IMR-90 (cell line): ENCODE data around the gene ALK. TPM values are rescaled to one million over a fixed set of nuclear protein-coding genes. Genes with fewer than 3 reads are reported as not detected.

Source experiments
- ATAC-seq: fragments of 200-7000 bp; cut with Tn5 transposase; 2 replicates; pipeline ENCODE4 v1.9.1; 2020; ENCODE audit warnings: low read depth, mild to moderate bottlenecking, moderate library complexity
- BruUV-seq: library from RNA; stranded (reverse); fragments of 400-500 nt; replicated peaks from 2 replicates; lab custom pipeline; 2021; lab: Mats Ljungman, UMichigan
- CTCF ChIA-PET: fragments of 300-600 bp; formaldehyde crosslinking; extraction: SDS; loops from one replicate; lab custom pipeline; 2021; ENCODE audit warnings: antibody characterized with exemption; lab: Yijun Ruan, JAX
- POLR2A ChIA-PET: fragments of 300-600 bp; sonication (Branson Sonifier 250); formaldehyde crosslinking; loops from one replicate; lab custom pipeline; 2022; ENCODE audit warnings: antibody characterized with exemption; ENCODE audit not compliant: unreplicated experiment; lab: Charles Lee
- DNase-seq: peaks from one replicate; pipeline ENCODE4 v3.0.0; 2013
- H2AFZ ChIP-seq: replicated peaks from 2 replicates; pipeline ENCODE3; 2013; ENCODE audit warnings: low read length, mild to moderate bottlenecking; ENCODE audit not compliant: poor library complexity
- H2AK5ac ChIP-seq: 2 replicates; pipeline ENCODE4 v1.6.1; 2013; ENCODE audit warnings: low read depth, low read length, inconsistent platforms
- H2AK9ac ChIP-seq: replicated peaks from 2 replicates; pipeline ENCODE3; 2013; ENCODE audit warnings: mild to moderate bottlenecking, low read depth, low read length, moderate library complexity; ENCODE audit not compliant: poor library complexity
- H2BK120ac ChIP-seq: 2 replicates; pipeline ENCODE4 v1.6.1; 2013; ENCODE audit warnings: low read depth, low read length, inconsistent platforms
- H2BK15ac ChIP-seq: 3 replicates; pipeline ENCODE4 v1.6.1; 2013; ENCODE audit warnings: low read depth, low read length, inconsistent platforms
- H2BK20ac ChIP-seq: 2 replicates; pipeline ENCODE4 v1.6.1; 2013; ENCODE audit warnings: low read depth, mild to moderate bottlenecking, inconsistent platforms, low read length, moderate library complexity
- H2BK5ac ChIP-seq: 2 replicates; pipeline ENCODE4 v1.6.1; 2013; ENCODE audit warnings: mild to moderate bottlenecking, low read depth, low read length, inconsistent platforms; ENCODE audit not compliant: poor library complexity, severe bottlenecking
- H3K14ac ChIP-seq: replicated peaks from 2 replicates; pipeline ENCODE4 v1.6.1; 2013; ENCODE audit warnings: low read depth, low read length, inconsistent platforms
- H3K18ac ChIP-seq: 2 replicates; pipeline ENCODE4 v1.6.1; 2013; ENCODE audit warnings: low read depth, low read length, control low read depth
- H3K23ac ChIP-seq: 2 replicates; pipeline ENCODE4 v1.6.1; 2013; ENCODE audit warnings: low read depth, low read length, inconsistent platforms
- H3K27ac ChIP-seq: 2 replicates; pipeline ENCODE4 v1.5.1; 2013; ENCODE audit warnings: mild to moderate bottlenecking, control low read depth, low read length; ENCODE audit not compliant: insufficient read depth
- H3K27me3 ChIP-seq: 2 replicates; pipeline ENCODE4 v1.6.1; 2013; ENCODE audit warnings: low read length; ENCODE audit not compliant: control insufficient read depth, insufficient read depth
- H3K36me3 ChIP-seq: 2 replicates; pipeline ENCODE4 v1.6.1; 2013; ENCODE audit warnings: low read length, mixed read lengths; ENCODE audit not compliant: control insufficient read depth, insufficient read depth
- H3K4ac ChIP-seq: 2 replicates; pipeline ENCODE4 v1.6.1; 2013; ENCODE audit warnings: low read depth, low read length, inconsistent platforms
- H3K4me1 ChIP-seq: 2 replicates; pipeline ENCODE4 v1.6.1; 2013; ENCODE audit warnings: low read length, mixed read lengths; ENCODE audit not compliant: control insufficient read depth, insufficient read depth
- H3K4me2 ChIP-seq: 2 replicates; pipeline ENCODE4 v1.6.1; 2013; ENCODE audit warnings: low read depth, mild to moderate bottlenecking, control low read depth, low read length, moderate library complexity
- H3K4me3 ChIP-seq: 2 replicates; pipeline ENCODE4 v1.5.1; 2013; ENCODE audit warnings: low read depth, mild to moderate bottlenecking, control low read depth, low read length, moderate library complexity; ENCODE audit not compliant: insufficient read depth
- H3K56ac ChIP-seq: 2 replicates; pipeline ENCODE4 v1.6.1; 2013; ENCODE audit warnings: low read length, inconsistent platforms; ENCODE audit not compliant: insufficient read depth; ENCODE audit errors: extremely low read depth
- H3K79me1 ChIP-seq, 2 experiments: 2 replicates each; pipeline ENCODE4 v1.6.1; 2013; ENCODE audit warnings: low read length in 2 of 2, inconsistent platforms in 1 of 2, low read depth in 1 of 2
- H3K9ac ChIP-seq: 2 replicates; pipeline ENCODE4 v1.6.1; 2013; ENCODE audit warnings: low read depth, low read length, control low read depth
- H3K9me1 ChIP-seq: 2 replicates; pipeline ENCODE4 v1.6.1; 2013; ENCODE audit warnings: low read length, inconsistent platforms; ENCODE audit not compliant: insufficient read depth
- H3K9me3 ChIP-seq: 2 replicates; pipeline ENCODE4 v1.6.1; 2013; ENCODE audit warnings: low read length; ENCODE audit not compliant: control insufficient read depth, insufficient read depth
- H4K20me1 ChIP-seq: 2 replicates; pipeline ENCODE4 v1.6.1; 2013; ENCODE audit warnings: low read length, inconsistent platforms; ENCODE audit not compliant: insufficient read depth
- H4K5ac ChIP-seq: 2 replicates; pipeline ENCODE4 v1.6.1; 2013; ENCODE audit warnings: mild to moderate bottlenecking, low read depth, low read length, control low read depth
- H4K8ac ChIP-seq, 2 experiments: 2 replicates each; pipeline ENCODE4 v1.6.1; 2013; ENCODE audit warnings: low read depth in 2 of 2, low read length in 2 of 2, control low read depth in 1 of 2, inconsistent platforms in 1 of 2
- H4K91ac ChIP-seq: 2 replicates; pipeline ENCODE4 v1.6.1; 2013; ENCODE audit warnings: low read depth, low read length, inconsistent platforms; ENCODE audit not compliant: insufficient read depth
- BHLHE40 ChIP-seq: fragments of 150-350 bp; IDR thresholded peaks from 2 replicates; pipeline ENCODE4 v1.6.1; 2016; ENCODE audit warnings: mild to moderate bottlenecking, low read depth, low read length
- CEBPB ChIP-seq: IDR thresholded peaks from 2 replicates; pipeline ENCODE4 v1.6.1; 2012; ENCODE audit warnings: low read depth, low read length, improper control_type of control experiment
- CHD1 ChIP-seq: IDR thresholded peaks from 2 replicates; pipeline ENCODE4 v1.6.1; 2012; ENCODE audit warnings: low read depth, low read length, improper control_type of control experiment
- ELK1 ChIP-seq: fragments of 150-350 bp; IDR thresholded peaks from 2 replicates; pipeline ENCODE4 v1.6.1; 2016; ENCODE audit warnings: low read depth, mild to moderate bottlenecking, low read length, moderate library complexity, borderline replicate concordance
- FOS ChIP-seq: fragments of 150-350 bp; IDR thresholded peaks from 2 replicates; pipeline ENCODE4 v1.6.1; 2016; ENCODE audit warnings: low read depth, low read length
- MAFK ChIP-seq: IDR thresholded peaks from 2 replicates; pipeline ENCODE4 v1.6.1; 2012; ENCODE audit warnings: low read depth, low read length, improper control_type of control experiment
- MAZ ChIP-seq: IDR thresholded peaks from 2 replicates; pipeline ENCODE4 v1.6.1; 2012; ENCODE audit warnings: low read depth, mild to moderate bottlenecking, low read length, improper control_type of control experiment, moderate library complexity, borderline replicate concordance
- POLR2A ChIP-seq: IDR thresholded peaks from 2 replicates; pipeline ENCODE4 v1.6.1; 2012; ENCODE audit warnings: mild to moderate bottlenecking, low read depth, low read length
- RAD21 ChIP-seq: IDR thresholded peaks from 2 replicates; pipeline ENCODE4 v1.6.1; 2012; ENCODE audit warnings: low read length, improper control_type of control experiment
- RCOR1 ChIP-seq: IDR thresholded peaks from 2 replicates; pipeline ENCODE4 v1.6.1; 2012; ENCODE audit warnings: mild to moderate bottlenecking, low read length, improper control_type of control experiment; ENCODE audit not compliant: insufficient replicate concordance
- RFX5 ChIP-seq: IDR thresholded peaks from 2 replicates; pipeline ENCODE4 v1.8.0; 2012; ENCODE audit warnings: low read depth, mild to moderate bottlenecking, low read length, moderate library complexity
- USF2 ChIP-seq: fragments of 150-350 bp; IDR thresholded peaks from 2 replicates; pipeline ENCODE4 v1.6.1; 2017; ENCODE audit warnings: mild to moderate bottlenecking, antibody characterized with exemption, low read length, low read depth
- WGBS, 2 experiments: methylation state at CpG; one replicate each; pipeline versions ENCODE4 v1.1.5 to v1.1.7; 2013; ENCODE audit warnings: missing lambda C conversion rate in 2 of 2; ENCODE audit not compliant: insufficient read length in 1 of 2; ENCODE audit errors: extremely low coverage in 2 of 2; 5-methylcytosine and 5-hydroxymethylcytosine counted together
- dilution Hi-C: fragments of 300-500 bp; cut with HindIII; formaldehyde crosslinking; loops from one replicate; pipeline ENCODE4 v1.14.3; 2018; ENCODE audit warnings: low sequenced_read_pairs; ENCODE audit not compliant: unreplicated experiment
- in situ Hi-C: fragments of 300-500 bp; cut with MboI; formaldehyde crosslinking; loops from 3 replicates; pipeline ENCODE4 v1.14.3; 2019; ENCODE audit warnings: low sequenced_read_pairs, inconsistent platforms, mixed read lengths
- intact Hi-C: fragments of 100-400 bp; cut with micrococcal nuclease; formaldehyde crosslinking; loops from 2 replicates; pipeline ENCODE4 v1.10.0; 2022
- polyA plus RNA-seq, 3 experiments: library from polyadenylated mRNA; depleted of rRNA; stranded (reverse); fragments of >200 nt; gene quantifications; 2 replicates each; pipeline ENCODE4 v1.2.3, GENCODE V29; 2012; ENCODE audit warnings: low replicate concordance in 1 of 3
- total RNA-seq: library from RNA; depleted of rRNA; stranded (reverse); fragments of >200 nt; gene quantifications from 2 replicates; pipeline ENCODE4 v1.2.3, GENCODE V29; 2012
- TF ChIP-seq, protein P1 (sequence below): conservative IDR thresholded peaks from 2 replicates; pipeline ENCODE4 v1.5.1; 2012; ENCODE audit warnings: mild to moderate bottlenecking, low read depth, low read length, improper control_type of control experiment

ALK gene
- total and polyA plus RNA-seq, 2 of the 4 experiments (the other 2 are of a cell fraction), result not detected

DNA sequence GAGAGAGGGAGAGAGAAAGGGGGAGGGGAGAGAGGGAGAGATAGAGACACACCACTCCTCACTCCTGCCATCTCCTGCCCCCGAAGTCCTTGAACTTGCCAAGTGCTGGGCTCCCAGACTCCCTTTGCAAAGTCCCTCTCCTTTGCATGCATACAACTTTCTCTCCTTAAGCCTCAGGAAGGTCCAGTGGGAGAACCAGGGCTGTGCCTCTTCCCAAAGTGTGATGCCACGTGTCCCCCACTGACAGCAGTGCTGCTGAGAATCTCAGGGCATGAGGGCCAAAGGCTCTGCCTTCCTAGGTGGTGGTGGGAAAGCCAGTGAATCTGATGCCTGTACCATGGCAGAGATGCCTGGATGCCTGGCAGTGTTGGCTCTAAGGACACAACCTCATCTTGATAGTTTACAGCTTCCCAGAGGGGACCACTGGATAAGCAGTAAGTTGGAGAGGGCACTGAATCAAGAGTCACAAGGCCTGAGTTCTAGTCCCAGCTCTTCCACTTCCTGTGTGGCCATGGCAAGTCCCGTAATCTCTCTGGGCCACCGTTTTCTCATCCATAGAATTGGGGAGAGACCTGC is 702.7 kb downstream of the ALK start:
- no peaks in the 10 kb centered on the region for H3K36me3 ChIP-seq
- no peak overlapping the region for H3K4me2 ChIP-seq
- ATAC-seq (no peak), DNase-seq (no peak)
- H3K4me3 ChIP-seq, result no peak overlapping the region
- no peak overlapping the region for H3K27ac ChIP-seq
- no peak overlapping the region for H4K5ac ChIP-seq
- no peak overlapping the region for H3K9ac ChIP-seq
- no peaks in the 10 kb centered on the region for H3K79me1 ChIP-seq
- TF ChIP-seq, protein P1, sequence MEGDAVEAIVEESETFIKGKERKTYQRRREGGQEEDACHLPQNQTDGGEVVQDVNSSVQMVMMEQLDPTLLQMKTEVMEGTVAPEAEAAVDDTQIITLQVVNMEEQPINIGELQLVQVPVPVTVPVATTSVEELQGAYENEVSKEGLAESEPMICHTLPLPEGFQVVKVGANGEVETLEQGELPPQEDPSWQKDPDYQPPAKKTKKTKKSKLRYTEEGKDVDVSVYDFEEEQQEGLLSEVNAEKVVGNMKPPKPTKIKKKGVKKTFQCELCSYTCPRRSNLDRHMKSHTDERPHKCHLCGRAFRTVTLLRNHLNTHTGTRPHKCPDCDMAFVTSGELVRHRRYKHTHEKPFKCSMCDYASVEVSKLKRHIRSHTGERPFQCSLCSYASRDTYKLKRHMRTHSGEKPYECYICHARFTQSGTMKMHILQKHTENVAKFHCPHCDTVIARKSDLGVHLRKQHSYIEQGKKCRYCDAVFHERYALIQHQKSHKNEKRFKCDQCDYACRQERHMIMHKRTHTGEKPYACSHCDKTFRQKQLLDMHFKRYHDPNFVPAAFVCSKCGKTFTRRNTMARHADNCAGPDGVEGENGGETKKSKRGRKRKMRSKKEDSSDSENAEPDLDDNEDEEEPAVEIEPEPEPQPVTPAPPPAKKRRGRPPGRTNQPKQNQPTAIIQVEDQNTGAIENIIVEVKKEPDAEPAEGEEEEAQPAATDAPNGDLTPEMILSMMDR, result no peak
- no peak for TF ChIP-seq RAD21
- TF ChIP-seq MAFK, result no peak
- TF ChIP-seq BHLHE40, result no peak
- no peak for TF ChIP-seq MAZ
- no peak for TF ChIP-seq FOS
- TF ChIP-seq CEBPB, result no peak
- no peak for TF ChIP-seq RFX5
- TF ChIP-seq USF2, result no peak
- TF ChIP-seq ELK1, result no peak
- no peak for TF ChIP-seq RCOR1
- TF ChIP-seq CHD1, result no peak
- no peak for TF ChIP-seq POLR2A
- BruUV-seq, result no TSS peak
- H2BK5ac ChIP-seq, result no peak overlapping the region
- H2AFZ ChIP-seq, result no peak overlapping the region
- intact Hi-C loops, result no loop called here
- no peak overlapping the region for H4K8ac ChIP-seq
- dilution Hi-C loops, result no loop called here
- H3K18ac ChIP-seq, result no peak overlapping the region
- no peak overlapping the region for H4K91ac ChIP-seq
- no peak overlapping the region for H2AK5ac ChIP-seq
- H3K14ac ChIP-seq, result no peak overlapping the region
- POLR2A ChIA-PET, result no interaction called here
- H2BK120ac ChIP-seq, result no peak overlapping the region
- H2AK9ac ChIP-seq, result no peak overlapping the region
- no peaks in the 10 kb centered on the region for H4K20me1 ChIP-seq
- H3K27me3 ChIP-seq, result peaks cover 22% of the 10 kb centered on the region
- no CpG with 5 or more reads among the region's 4 CpGs for WGBS, 2 experiments
- peaks cover 2% of the 10 kb centered on the region; the same call in 1 of the 2 replicates for H3K4me1 ChIP-seq
- no peak overlapping the region for H3K4ac ChIP-seq
- no peak overlapping the region for H2BK15ac ChIP-seq
- in situ Hi-C loops, result no loop called here
- H3K23ac ChIP-seq, result no peak overlapping the region; the same call in 1 of the 2 replicates
- H2BK20ac ChIP-seq, result no peak overlapping the region
- no peak overlapping the region for H3K56ac ChIP-seq
- CTCF ChIA-PET, result no interaction called here
- peaks cover 3% of the 10 kb centered on the region; the same call in 1 of the 2 replicates for H3K9me1 ChIP-seq
- no peaks in the 10 kb centered on the region for H3K9me3 ChIP-seq
